Neural progenitor cell (in vitro differentiated cells): Measurements from ENCODE around the gene SLC25A51. TPM values are rescaled to one million over a fixed set of nuclear protein-coding genes. Genes with fewer than 3 reads are reported as not detected.

Experiments used
- DNase-seq: peaks from one replicate; pipeline ENCODE4 v3.0.0-alpha.2; 2016; ENCODE audit warnings: low spot score
- H2AFZ ChIP-seq: fragments of 200-600 bp; sonication (generic); replicated peaks from 2 replicates; pipeline ENCODE4 v1.6.1; 2016; ENCODE audit warnings: antibody characterized with exemption
- H3F3A ChIP-seq: fragments of 200-600 bp; sonication (generic); 2 replicates; pipeline ENCODE4 v1.6.1; 2016; ENCODE audit warnings: antibody characterized with exemption, low read depth
- H3K27ac ChIP-seq: fragments of 200-600 bp; sonication (generic); 2 replicates; pipeline ENCODE4 v1.5.1; 2016; ENCODE audit warnings: mild to moderate bottlenecking
- H3K27me3 ChIP-seq: fragments of 200-600 bp; sonication (generic); 2 replicates; pipeline ENCODE4 v1.6.1; 2016; ENCODE audit warnings: mild to moderate bottlenecking, moderate library complexity
- H3K36me3 ChIP-seq: fragments of 200-600 bp; sonication (generic); 2 replicates; pipeline ENCODE4 v1.5.1; 2016
- H3K4me1 ChIP-seq: fragments of 200-600 bp; sonication (generic); 2 replicates; pipeline ENCODE4 v1.6.1; 2016; ENCODE audit warnings: mixed run types
- H3K4me2 ChIP-seq: fragments of 200-600 bp; sonication (generic); 2 replicates; pipeline ENCODE4 v1.6.1; 2016
- H3K4me3 ChIP-seq: fragments of 200-600 bp; sonication (generic); 2 replicates; pipeline ENCODE4 v1.5.1; 2016
- H3K79me2 ChIP-seq: fragments of 200-600 bp; sonication (generic); 2 replicates; pipeline ENCODE4 v1.6.1; 2016; ENCODE audit warnings: low read depth
- H3K9ac ChIP-seq: fragments of 200-600 bp; sonication (generic); 2 replicates; pipeline ENCODE4 v1.6.1; 2016
- H3K9me3 ChIP-seq: fragments of 200-600 bp; sonication (generic); 2 replicates; pipeline ENCODE4 v1.5.1; 2016; ENCODE audit warnings: low read depth
- H4K20me1 ChIP-seq: fragments of 200-600 bp; sonication (generic); 2 replicates; pipeline ENCODE4 v1.6.1; 2016; ENCODE audit warnings: low read depth
- H3K27ac Mint-ChIP-seq: 3 replicates; pipeline ENCODE4 v1.8.0; 2021; ENCODE audit warnings: mixed read lengths
- H3K27me3 Mint-ChIP-seq: 2 replicates; pipeline ENCODE4 v1.8.0; 2022; ENCODE audit warnings: low read depth, mild to moderate bottlenecking, inconsistent platforms, moderate library complexity, mixed read lengths; ENCODE audit not compliant: insufficient read depth
- H3K36me3 Mint-ChIP-seq: 3 replicates; pipeline ENCODE4 v1.8.0; 2021; ENCODE audit warnings: mixed read lengths
- H3K4me1 Mint-ChIP-seq: 3 replicates; pipeline ENCODE4 v1.8.0; 2021; ENCODE audit warnings: mixed read lengths
- H3K4me3 Mint-ChIP-seq: 3 replicates; pipeline ENCODE4 v1.8.0; 2021; ENCODE audit warnings: mild to moderate bottlenecking, moderate library complexity, mixed read lengths
- H3K9me3 Mint-ChIP-seq: 3 replicates; pipeline ENCODE4 v1.8.0; 2020; ENCODE audit warnings: mixed read lengths
- EZH2 ChIP-seq: fragments of 200-600 bp; sonication (generic); IDR thresholded peaks from 2 replicates; pipeline ENCODE4 v1.6.1; 2017; ENCODE audit warnings: antibody characterized with exemption, mild to moderate bottlenecking, moderate library complexity
- EZH2phosphoT487 ChIP-seq: fragments of 200-600 bp; sonication (generic); IDR thresholded peaks from 2 replicates; pipeline ENCODE4 v1.6.1; 2017; ENCODE audit warnings: antibody characterized with exemption
- total RNA-seq: library from RNA; depleted of rRNA; stranded (reverse); fragments of >200 nt; gene quantifications from 2 replicates; pipeline ENCODE4 v1.2.3, GENCODE V29; 2015; ENCODE audit warnings: low replicate concordance
- TF ChIP-seq, protein P1 (sequence below): fragments of 200-600 bp; sonication (generic); IDR thresholded peaks from 2 replicates; pipeline ENCODE4 v1.5.1; 2017; ENCODE audit warnings: antibody characterized with exemption, mild to moderate bottlenecking

Gene SLC25A51, protein sequence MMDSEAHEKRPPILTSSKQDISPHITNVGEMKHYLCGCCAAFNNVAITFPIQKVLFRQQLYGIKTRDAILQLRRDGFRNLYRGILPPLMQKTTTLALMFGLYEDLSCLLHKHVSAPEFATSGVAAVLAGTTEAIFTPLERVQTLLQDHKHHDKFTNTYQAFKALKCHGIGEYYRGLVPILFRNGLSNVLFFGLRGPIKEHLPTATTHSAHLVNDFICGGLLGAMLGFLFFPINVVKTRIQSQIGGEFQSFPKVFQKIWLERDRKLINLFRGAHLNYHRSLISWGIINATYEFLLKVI
- total RNA-seq = 22.6 and 24.6 TPM in 2 replicates

DNA sequence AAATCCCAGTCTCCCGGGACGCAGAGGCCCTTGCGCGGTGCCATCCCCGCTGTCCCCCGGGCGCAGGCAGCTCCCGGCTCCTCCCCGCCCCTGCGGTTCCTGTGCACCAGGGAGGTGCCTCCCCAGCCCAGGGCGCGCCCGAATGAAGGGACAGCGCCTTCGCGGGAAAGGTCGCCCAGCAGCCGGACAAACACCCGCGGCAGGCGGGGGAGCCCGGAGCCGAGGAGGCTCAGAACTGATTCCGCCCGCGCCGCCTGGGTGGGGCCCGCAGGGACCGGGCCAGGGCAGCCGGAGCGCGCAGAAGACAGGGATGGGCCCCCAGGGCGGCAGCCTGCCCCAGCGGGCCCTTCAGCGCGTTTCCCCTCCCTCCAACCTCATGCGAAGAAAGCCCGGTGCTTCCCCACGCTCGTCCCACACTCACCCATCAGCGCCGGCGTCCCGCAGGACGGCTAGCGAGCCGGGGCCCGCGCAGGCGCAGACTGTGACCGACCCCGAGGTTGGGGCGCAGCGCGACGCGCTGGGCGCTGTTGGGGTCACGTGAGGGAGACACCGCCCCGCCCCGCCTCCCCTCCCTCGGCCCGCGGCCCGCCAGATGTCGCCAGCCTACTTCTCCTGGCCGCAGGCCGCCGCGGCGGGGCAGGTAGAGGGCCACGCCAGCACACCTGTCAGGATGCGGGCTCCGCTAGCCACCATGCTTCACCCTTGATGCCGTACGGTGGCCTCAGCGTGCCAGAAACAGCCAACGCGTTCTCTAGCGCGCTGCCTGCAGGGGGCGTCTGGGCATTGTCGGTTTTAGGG, at the start of gene SLC25A51:
Gene SLC25A51 (minus strand): TSS at position 481 of the 798 bp plus-strand sequence. CDS start 15,577 bp downstream, outside the sequence.
- Histone ChIP-seq H4K20me1 (peaks cover 22% of the 10 kb centered on the region), H2AFZ (peak within 1 kb of the TSS; percentile 95), H3K36me3 (peaks cover 2% of the 10 kb centered on the region), H3F3A (peaks cover 9% of the 10 kb centered on the region), H3K9me3 (no peaks in the 10 kb centered on the region), H3K4me1 (peaks cover 15% of the 10 kb centered on the region), H3K9ac (peak within 1 kb of the TSS; percentile 28), H3K79me2 (peaks cover 25% of the 10 kb centered on the region), H3K27ac (no peak within 1 kb of the TSS), H3K4me3 (peak within 1 kb of the TSS; percentile 93), H3K27me3 (peaks cover 9% of the 10 kb centered on the region), H3K4me2 (peak within 1 kb of the TSS; percentile 92)
- peak; percentile 93 for DNase-seq
- Mint-ChIP-seq H3K27ac (peak within 1 kb of the TSS; percentile 81), H3K4me1 (peaks cover 14% of the 10 kb centered on the region), H3K9me3 (no peaks in the 10 kb centered on the region), H3K36me3 (peaks cover 3% of the 10 kb centered on the region), H3K27me3 (peaks cover 10% of the 10 kb centered on the region), H3K4me3 (peak within 1 kb of the TSS; percentile 86)
- TF ChIP-seq, protein P1, sequence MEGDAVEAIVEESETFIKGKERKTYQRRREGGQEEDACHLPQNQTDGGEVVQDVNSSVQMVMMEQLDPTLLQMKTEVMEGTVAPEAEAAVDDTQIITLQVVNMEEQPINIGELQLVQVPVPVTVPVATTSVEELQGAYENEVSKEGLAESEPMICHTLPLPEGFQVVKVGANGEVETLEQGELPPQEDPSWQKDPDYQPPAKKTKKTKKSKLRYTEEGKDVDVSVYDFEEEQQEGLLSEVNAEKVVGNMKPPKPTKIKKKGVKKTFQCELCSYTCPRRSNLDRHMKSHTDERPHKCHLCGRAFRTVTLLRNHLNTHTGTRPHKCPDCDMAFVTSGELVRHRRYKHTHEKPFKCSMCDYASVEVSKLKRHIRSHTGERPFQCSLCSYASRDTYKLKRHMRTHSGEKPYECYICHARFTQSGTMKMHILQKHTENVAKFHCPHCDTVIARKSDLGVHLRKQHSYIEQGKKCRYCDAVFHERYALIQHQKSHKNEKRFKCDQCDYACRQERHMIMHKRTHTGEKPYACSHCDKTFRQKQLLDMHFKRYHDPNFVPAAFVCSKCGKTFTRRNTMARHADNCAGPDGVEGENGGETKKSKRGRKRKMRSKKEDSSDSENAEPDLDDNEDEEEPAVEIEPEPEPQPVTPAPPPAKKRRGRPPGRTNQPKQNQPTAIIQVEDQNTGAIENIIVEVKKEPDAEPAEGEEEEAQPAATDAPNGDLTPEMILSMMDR = peak; percentile 93
- TF ChIP-seq EZH2 = no peak
- no peak for TF ChIP-seq EZH2phosphoT487

DNA sequence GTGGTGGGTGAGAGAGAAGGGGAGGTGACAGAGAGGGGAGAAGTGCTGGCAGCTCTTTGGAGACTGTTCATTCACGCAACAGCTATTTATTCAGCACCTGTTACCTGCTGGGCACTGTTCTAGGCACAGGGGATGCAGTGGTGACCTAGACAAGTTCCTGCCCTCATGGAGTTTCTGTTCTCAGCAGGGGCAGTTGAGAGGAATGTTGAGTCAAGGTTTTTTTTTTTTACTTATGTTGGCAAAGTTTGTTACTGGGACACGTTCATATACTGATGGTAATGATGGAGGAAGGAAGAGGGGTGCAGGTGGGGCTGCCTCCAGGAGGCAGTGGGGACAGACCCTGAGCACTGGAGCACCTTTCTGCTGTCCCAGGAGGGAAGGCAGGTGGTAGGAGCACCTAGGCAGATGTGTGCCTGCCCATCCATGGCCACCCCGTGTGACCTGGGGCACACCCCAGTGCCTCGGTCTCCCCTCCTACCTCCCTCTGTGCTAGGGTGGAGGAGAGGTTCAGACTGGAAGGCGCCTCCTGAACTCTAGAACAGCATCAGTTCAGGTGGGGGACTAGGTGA, 49.4 kb upstream of the SLC25A51 start:
- no peak overlapping the region for H3K4me3 ChIP-seq
- no peaks in the 10 kb centered on the region for H3K79me2 ChIP-seq
- no peaks in the 10 kb centered on the region for H3K9me3 ChIP-seq
- no peaks in the 10 kb centered on the region for H3K27me3 ChIP-seq
- H3K9ac ChIP-seq = no peak overlapping the region
- DNase-seq = no peak
- H3F3A ChIP-seq = no peaks in the 10 kb centered on the region
- no peaks in the 10 kb centered on the region for H3K9me3 Mint-ChIP-seq
- H2AFZ ChIP-seq = no peak overlapping the region
- no peak overlapping the region for H3K4me2 ChIP-seq
- no peak overlapping the region for H3K27ac ChIP-seq
- H3K4me1 ChIP-seq = no peaks in the 10 kb centered on the region
- no peaks in the 10 kb centered on the region for H3K36me3 ChIP-seq
- H3K4me3 Mint-ChIP-seq = no peak overlapping the region
- H3K4me1 Mint-ChIP-seq = peaks cover 6% of the 10 kb centered on the region
- H4K20me1 ChIP-seq = no peaks in the 10 kb centered on the region
- H3K36me3 Mint-ChIP-seq = peaks cover 10% of the 10 kb centered on the region
- TF ChIP-seq EZH2phosphoT487 = no peak
- TF ChIP-seq, protein P1 = no peak
- peaks cover 2% of the 10 kb centered on the region for H3K27me3 Mint-ChIP-seq
- no peak overlapping the region for H3K27ac Mint-ChIP-seq

DNA sequence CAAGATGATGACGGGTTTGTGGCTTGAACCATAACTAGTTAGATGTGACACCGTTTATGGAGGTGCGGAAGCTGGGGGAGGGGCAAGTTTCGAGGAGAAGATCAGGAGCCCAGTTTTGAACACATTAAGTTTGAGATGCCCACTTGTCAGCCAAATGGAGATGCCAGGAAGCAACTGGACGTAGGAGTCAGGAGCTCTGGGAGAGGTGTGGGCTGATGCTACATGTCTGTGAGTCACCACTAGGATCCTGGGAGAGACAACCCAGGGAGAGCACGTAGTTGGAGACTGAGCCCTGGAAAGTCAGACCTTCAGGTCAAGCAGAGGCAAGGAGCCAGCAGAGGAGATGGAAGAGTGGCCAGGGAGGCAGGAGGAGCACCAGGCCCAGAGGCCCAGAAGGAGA, 48.8 kb upstream of the SLC25A51 start:
- Histone ChIP-seq H3K79me2 (no peaks in the 10 kb centered on the region), H4K20me1 (no peaks in the 10 kb centered on the region), H3K9me3 (no peaks in the 10 kb centered on the region), H3K36me3 (no peaks in the 10 kb centered on the region), H3K9ac (no peak overlapping the region), H3F3A (no peaks in the 10 kb centered on the region), H3K4me2 (no peak overlapping the region), H3K4me1 (no peaks in the 10 kb centered on the region), H3K4me3 (no peak overlapping the region), H3K27me3 (no peaks in the 10 kb centered on the region), H2AFZ (no peak overlapping the region), H3K27ac (no peak overlapping the region)
- Mint-ChIP-seq H3K9me3 (no peaks in the 10 kb centered on the region), H3K27me3 (peaks cover 2% of the 10 kb centered on the region), H3K4me3 (no peak overlapping the region), H3K36me3 (peaks cover 10% of the 10 kb centered on the region), H3K4me1 (peaks cover 6% of the 10 kb centered on the region), H3K27ac (no peak overlapping the region)
- DNase-seq = no peak
- TF ChIP-seq EZH2 (no peak), EZH2phosphoT487 (no peak)
- TF ChIP-seq, protein P1 = no peak
